Endometrium (tissue), 2 donors: ENCODE data around the gene NCOA1.
"Not testable (repeated sequence)": the region's sequence is repeated elsewhere in the genome, so short reads cannot be mapped to it uniquely, and the experiment has no call there.

Experiments used
- FAIRE-seq: peaks from 2 replicates; lab custom pipeline; 2012; peaks lifted over from hg19 to GRCh38; lab: Jason Lieb, UNC
- donor health status: control.
- donor health status: control.

NCOA1 gene

DNA sequence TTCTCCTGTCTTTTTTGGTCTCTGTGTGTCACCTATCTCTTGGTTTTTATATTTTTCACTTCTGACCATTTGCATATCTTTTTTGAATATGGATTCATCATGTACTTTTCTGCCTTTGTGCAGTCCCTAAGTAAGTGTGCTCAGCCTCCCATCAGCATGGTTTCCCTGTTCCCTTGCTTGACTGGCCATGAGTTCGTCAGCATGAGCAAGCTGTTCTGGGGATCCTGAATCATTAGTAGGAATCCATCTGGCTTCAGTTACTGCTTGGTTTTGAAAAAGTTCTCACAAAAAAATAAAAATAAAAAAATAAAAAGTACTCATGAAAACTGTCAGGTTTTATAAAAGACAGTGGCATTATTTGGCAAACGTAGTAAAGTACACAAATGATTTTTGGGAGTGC is 144.1 kb downstream of the NCOA1 start:
- FAIRE-seq: peak; percentile 48

DNA sequence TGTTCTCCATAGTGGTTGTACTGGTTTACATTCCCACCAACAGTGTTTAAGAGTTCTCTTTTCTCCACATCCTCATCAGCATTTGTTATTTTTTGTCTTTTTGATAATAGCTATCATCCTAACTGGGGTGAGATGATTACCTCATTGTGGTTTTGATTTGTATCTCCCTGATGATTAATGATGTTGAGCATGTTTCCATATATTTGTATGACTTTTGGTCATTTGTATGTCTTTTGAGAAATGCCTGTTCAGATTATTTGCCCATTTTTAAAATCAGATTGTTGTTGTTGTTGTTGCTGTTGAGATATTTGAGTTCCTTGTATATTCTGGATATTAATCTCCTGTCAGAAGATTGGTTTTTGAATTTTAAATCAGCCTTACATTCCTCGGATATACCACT is 147.5 kb downstream of the NCOA1 start:
- no peak for FAIRE-seq

DNA sequence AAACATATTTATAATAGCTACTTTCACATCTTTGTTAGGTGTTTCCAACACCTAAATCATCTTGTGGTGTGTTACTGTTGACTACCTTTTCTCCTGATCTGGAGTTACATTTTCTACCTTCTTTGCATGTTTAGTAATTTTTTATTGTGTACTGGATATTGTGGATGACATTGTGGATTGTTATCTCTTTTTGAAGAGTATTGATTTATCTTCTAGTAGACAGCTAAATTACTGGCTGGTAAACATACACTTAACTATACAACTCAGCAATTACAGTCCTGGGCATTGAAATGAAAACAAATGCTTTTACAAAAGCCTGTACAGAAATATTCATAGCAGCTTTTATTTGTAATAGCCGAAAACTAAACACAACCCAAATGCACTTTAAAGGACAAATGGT is 151.3 kb downstream of the NCOA1 start:
- FAIRE-seq: no peak

DNA sequence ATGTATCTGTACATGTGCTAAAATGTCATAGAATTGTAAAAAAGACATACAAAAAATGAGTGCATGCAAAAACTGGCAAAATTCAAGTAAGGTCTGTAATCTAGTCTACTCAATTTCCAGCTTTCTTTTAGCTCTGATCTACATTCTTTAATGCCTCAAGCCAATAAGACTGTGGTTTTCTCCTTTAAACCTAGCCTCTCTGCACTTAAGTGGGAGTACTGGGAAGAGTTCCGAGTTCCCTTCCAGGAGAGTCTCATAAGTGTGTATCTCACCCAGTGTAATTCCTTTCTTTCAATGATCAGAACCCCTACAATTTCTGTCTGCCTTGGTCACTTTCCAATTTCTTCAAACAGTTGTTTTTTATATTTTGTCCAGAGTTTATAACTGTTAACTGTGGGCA is 152.0 kb downstream of the NCOA1 start:
- no peak for FAIRE-seq

DNA sequence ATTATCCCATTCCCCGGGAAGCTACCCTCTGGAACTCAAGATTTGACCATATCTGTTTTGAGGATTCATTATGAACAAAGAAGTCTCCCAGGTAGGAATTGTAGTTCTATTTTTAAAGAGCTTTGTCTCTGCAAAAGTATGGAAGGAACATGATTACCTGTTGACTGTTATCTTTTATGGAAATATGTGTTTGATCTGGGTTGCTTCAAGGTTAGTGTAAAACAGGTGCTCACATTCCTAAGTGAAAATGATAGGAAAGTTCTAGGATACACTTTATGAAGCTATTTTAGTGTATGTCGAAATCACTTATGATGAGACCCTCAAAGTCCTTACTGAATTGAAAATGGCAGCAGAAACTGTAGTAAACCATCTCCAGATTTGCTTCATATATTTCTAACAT is 153.0 kb downstream of the NCOA1 start:
- FAIRE-seq: no peak

DNA sequence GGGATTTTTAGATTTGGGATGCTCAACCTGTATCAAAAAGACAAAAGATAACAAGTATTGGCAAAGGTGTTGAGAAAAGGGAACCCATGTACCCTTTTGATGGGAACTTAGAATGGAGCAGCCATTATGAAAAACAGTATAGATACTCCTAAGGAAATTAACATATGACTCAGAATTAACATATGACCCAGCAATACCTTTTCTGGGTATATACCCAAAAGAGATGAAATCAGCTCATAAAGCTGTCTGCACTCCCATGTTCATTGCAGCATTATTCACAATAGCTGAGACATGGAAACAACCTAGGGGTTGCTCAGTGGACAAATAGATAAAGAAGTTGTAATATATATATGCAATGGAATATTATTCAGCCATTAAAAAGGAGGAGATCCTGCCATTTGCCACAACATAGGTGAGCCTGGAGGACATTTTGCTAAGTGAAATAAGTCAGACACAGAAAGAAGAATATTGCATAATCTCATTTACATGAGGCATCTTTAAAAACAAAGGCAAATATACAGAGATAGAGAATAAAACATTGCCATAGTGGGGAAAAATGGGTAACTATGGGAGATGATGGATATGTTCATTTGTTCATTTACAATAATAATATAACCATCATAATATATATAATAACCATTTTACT is 160.1 kb downstream of the NCOA1 start:
- no peak for FAIRE-seq

DNA sequence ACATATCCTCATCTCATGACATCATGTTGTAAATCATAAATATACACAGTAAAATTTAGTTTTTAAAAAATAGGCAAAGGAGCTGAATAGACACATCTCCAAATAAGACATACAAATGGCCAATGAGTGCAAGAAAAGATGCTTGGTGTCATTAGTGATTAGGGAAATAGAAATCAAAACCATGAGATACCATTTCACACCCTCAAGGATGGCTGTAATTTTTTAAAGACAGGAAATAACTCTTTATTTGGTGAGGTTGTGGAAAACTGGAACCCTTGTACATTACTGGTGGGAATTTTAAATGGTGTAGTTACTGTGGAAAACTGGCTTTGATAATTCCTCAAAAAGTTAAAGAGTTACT is 160.6 kb downstream of the NCOA1 start:
- FAIRE-seq: no peak

DNA sequence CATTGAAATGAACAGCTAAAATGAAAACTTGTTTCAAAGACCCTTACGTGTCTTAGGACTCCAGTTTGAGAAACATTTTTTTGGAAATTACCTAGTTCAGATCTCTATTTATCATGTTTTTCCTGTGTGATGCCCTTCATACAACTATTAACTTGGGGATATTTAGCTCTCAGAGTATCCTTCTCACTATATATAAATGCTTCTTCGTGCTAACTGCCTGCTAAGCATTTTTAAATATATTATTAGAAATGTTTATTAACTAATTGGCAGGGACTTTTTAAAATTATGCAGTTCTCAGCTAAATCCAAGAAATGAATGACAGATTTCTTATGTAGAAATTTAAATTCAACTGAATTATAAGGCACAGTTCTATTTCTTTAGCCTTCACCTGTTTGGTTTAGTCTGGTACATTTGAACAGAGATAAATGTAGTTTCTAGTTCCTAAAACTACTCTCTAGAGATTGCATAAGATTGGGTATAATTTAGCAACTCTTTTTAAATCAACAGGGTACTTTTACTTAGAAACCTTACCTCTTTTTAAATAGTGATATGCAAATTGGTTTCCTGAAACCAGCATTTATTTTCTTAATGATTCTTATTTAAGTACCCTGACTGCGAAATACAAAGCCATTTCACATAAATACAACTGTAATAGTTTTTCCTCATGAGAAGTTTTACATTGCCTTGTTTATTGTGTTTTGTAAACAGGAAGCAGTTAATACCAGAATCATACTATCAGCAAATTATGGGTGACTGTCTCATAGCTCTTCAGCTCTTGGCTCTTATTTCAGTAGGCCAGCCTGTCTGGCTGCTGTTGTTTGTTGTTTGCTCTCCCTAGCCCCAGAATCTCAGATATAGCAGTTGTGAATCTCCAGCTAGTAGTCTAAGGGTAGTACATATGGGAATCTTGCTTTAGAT is 161.5 kb downstream of the NCOA1 start:
- no peak for FAIRE-seq

DNA sequence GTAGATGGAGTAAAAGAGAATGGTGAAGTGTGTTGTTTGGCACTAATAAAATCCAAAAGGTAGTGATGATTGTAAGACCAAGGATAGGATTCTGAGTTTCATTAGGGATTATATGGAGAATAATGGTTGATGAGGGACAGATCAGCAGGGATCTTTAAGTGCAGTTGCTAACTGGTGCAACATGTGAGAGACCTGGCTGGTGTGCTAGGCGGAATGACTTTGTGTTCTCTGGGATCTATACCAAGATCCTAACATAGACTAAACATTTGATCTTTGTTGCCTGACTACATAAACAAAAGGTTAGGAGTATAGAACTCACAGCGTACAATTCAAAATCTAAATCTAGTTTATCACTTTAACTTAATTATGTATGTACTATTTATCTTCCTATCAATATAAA is 166.8 kb downstream of the NCOA1 start:
- FAIRE-seq: no peak

DNA sequence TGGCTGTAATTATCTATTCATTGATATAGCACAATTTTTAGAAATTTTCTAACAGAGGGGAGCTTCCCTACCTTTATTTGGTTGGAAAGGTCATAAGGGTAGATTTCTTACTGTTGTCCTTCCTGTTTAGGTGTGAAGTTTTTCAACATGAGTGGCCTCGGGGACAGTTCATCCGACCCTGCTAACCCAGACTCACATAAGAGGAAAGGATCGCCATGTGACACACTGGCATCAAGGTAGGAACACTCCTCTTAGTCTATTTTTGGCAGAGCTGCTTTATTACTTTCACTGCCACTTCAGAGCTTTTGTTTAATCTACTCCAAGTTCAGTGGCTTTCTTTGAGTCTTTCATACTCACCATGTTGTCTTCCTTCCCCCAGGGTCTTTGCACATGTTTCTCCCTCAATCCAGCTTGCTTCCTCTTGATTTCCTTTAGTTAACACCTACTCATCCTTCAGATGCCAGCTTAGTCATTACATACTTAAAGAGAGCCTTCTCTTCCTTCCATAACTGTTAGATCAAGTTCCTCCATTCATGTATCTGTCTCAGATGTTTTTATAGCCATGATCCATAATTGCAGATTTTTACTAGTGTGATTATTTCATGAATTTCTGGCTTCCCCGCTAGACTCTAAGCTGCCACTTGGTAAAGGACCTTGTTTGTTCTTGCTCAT is 167.6 kb downstream of the NCOA1 start:
- no peak for FAIRE-seq

DNA sequence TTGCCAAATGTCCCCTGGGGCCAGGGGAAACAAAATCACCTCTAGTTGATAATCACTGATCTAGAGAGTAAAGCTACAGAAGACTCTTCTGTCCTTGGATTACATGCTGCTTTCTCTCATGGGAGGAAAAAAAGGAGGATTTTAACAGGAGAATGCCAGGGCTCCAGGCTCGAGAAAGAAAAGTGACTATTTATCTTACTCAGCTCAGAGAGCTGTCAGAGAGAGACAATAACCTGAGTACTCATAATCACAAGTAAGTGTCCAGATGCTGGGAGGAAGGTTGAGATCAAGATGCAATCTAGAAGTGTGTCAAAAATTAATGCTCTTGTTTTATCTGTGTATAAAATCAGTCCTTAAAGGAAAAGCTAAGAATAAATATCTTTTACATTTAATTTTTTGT is 168.8 kb downstream of the NCOA1 start:
- FAIRE-seq: no peak

DNA sequence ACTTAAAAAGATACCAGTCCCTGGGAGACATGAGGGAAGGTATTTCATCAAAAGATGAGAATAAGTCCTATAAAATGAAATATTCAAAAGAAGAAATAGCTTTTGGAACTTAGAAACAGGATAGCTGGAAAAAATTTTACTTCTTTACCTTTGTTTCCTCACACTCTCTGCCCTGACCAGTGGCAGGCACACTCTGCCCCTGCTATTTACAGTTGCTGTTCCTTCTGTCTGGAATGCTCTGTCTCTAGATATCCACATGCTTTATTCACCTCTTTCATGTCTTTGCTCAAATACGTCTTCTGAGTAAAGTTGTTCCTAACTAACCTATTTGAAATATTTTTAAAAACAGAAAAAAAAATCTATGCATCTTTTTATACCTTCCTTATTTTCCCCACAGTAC is 176.5 kb downstream of the NCOA1 start:
- FAIRE-seq: no peak

DNA sequence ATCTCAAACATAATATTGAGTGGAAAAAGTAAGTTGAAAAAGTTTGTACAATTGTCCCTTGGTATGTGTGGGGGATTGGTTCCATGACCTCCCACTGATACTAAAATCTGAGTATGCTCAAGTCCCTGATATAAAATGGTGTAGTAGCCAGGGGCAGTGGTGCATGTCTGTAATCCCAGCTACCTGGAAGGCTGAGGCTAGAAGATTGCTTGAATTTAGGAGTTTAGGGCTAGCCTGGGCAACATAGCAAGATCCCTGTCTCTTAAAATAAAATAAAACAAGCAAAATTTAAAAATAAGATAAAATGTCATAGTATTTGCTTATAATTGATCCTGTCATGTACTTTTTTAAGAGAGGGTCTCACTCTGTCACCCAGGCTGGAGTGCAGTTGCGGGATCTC is 180.2 kb downstream of the NCOA1 start:
- FAIRE-seq: no peak

DNA sequence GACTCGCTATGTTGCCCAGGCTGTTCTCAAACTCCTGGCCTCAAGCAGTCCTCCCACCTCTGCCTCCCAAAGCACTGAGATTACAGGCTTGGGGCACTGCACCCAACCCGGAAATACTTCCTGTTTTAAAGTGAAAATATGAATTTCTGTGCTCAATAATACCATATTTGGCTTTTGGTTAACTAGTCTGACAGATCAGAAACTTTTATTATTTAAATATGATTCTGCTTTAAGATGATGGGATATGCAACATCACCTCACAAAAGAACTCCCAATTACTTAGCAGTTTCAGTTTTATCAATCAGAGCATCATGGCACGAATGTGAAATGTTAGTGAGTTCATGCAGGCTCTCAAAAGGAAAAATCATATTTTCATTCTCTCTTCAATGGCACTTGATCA is 181.5 kb downstream of the NCOA1 start:
- no peak for FAIRE-seq

DNA sequence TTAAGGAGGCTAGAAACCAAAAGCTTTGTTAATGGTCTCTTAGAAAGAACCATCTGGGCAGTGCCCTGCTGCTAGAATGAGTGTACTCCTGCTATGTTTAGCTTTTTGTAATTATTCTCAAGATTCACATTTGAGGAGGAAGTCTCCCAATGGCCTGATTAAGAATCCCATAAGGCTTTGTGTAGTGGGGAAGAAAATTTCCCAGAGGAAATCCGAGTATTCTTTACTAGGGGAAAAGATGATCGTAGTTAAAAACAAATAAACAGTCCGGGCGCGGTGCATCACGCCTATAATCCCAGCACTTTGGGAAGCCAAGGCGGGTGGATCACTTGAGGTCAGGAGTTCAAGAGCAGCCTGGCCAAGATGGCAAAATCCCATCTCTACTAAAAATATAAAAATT is 184.3 kb downstream of the NCOA1 start:
- no peak for FAIRE-seq

DNA sequence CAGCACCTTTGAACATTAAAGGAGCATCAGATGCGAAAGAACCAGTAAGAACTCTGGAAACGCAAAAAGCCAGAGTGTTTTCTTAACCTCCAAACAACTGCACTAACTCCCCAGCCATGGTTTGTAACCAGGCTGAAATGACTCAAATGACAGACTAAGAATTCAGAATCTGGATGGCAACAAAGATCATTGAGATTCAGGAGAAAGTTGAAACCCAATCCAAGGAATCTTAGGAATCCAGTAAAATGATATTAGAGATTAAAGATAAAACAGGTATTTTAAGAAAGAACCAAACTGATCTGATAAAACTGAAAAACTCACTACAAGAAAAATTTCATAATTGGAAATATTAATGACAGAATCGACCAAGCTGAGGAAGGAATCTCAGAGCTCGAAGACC is 185.4 kb downstream of the NCOA1 start:
- FAIRE-seq: no peak

DNA sequence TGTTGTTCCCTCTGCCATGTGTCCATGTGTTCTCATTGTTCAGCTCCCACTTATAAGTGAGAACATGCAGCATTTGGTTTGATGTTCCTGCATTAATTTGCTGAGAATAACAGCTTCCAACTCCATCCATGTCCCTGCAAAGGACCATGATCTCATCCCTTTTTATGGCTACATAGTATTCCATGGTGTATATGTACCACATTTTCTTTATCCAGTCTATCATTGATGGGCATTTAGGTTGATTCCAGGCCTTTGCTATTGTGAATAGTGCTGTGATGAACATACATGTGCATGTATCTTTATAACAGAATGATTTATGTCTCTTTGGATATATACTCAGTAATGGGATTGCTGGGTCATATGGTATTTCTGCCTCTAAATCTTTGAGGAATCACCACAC is 187.0 kb downstream of the NCOA1 start:
- not testable (repeated sequence) for FAIRE-seq

DNA sequence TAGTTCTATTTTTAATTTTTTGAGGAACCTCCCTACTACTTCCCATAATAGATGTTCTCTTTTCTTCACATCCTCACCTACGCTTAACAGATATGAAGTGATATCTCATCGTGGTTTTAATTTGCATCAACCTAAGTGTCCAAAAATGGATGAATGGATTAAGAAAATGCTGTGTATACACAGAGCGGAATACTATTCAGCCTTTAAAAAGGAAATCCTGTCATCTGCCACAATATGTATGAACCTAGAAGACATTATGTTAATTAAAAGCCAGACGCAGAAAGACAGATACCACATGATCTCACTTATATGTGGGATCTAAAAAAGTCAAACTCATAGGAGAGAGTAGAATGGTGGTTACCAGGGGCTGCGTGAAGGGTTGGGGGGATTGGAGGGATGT is 189.1 kb downstream of the NCOA1 start:
- no peak for FAIRE-seq

DNA sequence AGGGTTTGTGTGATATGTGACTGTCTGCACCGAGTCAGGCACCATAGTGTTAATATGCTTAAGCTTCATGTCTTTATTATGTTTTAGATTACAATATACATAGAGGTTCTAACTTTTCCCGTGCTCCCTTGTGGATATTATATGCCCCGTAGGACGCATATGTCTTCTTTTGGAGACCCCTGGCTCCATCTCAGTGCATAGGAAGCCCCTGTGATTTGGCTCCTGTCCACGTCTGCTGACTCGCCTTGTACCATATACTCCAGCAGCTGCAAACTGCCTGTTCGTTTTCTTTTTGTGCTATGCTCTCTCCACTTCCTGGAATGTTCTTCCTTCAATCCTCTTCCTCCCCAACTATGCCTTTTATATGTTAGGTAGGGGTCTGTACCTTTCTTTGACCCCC is 191.2 kb downstream of the NCOA1 start:
- no peak for FAIRE-seq

DNA sequence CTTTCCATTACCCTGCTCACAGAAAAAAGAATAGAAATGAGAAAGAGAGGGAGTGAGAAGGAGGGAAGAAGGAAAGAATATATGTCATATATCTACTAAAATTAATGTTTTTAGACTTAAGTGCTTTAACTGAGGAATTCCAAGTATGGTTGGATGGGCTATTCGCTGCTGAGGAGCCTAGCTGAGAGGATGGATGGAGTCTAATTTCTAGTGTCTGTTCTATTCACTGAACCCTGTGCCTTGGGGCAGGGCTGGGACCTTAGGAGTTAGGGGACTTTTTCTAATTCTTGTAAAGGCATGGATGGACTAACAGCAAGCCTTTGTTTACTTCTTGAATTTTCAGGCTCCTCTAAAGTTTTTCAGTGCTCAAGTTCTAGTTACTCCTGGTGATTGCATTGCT is 192.4 kb downstream of the NCOA1 start:
- no peak for FAIRE-seq

DNA sequence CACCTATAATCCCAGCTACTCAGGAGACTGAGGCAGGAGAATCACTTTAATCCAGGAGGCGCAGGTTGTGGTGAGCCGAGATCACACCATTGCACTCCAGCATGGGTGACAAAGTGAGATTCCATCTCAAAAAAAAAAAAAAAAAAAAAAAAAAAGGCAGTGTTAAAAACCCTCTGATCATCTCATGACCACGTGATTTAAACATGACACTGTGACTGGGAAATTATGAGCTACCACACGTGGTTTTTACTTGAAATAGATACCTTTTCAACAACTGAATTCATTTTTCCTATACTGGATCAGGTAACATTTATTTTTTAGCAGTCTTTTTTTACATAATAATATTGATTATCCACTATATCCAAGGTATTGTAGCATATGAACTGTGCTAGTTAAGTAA is 199.5 kb downstream of the NCOA1 start:
- no peak for FAIRE-seq

DNA sequence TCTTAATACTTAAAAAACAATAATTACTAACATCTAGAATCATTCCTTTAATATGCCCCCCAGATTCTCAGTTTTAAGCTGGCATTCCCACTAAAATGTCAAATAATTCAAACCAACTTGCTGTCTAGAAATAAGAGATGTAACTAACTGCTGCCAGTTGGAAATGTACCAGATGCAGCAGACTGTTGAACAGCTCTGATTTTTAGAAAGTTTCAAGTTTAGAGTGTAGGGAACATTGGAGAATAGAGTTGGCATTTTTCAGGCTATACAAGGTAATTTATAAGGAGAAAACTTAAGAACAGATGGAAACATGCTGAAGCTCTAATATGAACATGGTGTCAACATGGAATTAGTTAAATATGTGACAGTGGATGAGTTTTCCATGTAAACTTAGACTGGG is 200.8 kb downstream of the NCOA1 start:
- no peak for FAIRE-seq

DNA sequence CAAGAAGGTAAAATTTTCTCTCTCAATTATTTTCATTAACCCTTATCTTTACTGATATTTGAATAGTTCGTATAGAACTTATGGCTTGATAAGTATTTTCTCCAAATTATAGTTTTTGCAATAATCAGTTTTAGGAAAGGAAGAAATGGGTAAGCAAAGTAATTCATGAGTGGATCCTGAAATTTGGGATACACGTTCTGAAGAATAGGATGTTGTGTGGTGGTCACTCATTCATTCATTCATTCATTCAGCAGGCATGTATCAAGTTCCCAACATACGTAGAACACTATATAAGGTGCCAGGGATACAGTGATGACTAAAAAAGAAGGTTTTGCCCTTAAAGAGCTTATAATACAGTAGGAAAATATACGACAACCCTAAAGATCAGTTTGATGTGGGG is 206.7 kb downstream of the NCOA1 start:
- FAIRE-seq: no peak
